Measurements from ENCODE around the gene NOD2.

NOD2 gene

DNA sequence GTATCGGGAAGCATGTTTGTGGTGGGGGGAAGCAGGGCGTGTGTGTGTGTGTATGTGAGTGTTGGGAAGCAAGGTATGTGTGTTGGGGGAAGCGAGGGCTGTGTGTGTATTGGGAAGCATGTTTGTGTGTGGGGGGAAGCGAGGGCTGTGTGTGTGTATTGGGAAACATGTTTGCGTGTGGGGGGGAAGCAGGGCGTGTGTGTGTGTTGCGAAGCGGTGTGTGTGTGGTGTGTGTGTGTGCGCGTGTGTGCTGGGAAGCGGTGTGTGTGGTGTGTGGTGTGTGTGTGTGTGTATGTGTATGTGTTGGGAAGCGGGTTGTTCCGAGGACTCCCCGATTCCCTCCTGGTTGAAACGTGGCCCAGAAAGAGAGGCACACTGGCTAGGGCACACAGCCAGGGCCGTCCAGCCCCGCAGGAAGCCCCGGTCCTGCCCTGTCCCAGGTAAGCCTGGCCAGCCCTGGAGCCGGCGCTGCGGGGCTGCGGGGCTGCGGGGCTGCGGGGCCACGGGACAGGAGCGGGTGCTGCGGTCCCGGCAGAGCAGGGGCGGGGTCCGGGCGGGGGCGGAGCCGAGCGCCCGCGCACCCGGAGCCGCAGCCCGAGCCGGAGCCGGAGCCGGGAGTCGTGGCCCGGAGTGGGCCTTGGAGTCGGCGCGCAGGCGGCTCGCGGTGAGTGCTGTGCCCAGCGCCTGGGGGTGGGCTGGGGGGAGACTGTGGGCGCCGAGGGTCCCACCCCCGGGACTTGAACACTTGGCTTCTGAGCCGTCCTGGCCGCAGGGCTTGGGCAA is at the start of gene NOD2:
Gene NOD2, plus strand, starts transcription at position 608 of the 783 bp plus-strand sequence. CDS start 5,890 bp downstream, outside the sequence.
- no peak for DNase-seq

DNA sequence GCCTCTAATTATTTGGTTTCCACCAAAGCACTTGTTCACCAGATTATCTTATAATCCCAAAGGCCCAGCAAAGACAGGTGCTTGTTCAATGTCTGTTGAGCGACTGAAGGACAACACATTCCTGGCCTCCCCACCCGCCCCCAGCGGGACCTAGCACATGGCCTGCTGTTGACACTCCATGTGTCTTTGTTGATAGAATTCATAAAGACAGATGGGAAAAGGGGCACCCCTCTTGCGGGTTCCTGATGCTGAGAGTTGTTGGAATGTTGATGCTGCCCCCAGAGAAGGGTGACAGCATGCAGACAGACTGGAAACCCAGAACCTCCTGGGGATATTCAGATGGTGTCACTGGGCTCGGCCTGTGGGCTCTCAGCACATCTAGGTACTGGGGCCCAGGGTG is 49.2 kb upstream of the NOD2 start:
- no peak for DNase-seq

- no peak for DNase-seq
Measured at GRCh38 chr16:50644729-50645128, 48.7 kb upstream of the NOD2 start.

- DNase-seq: no peak
Measured at GRCh38 chr16:50645563-50646220, 47.7 kb upstream of the NOD2 start.

DNA sequence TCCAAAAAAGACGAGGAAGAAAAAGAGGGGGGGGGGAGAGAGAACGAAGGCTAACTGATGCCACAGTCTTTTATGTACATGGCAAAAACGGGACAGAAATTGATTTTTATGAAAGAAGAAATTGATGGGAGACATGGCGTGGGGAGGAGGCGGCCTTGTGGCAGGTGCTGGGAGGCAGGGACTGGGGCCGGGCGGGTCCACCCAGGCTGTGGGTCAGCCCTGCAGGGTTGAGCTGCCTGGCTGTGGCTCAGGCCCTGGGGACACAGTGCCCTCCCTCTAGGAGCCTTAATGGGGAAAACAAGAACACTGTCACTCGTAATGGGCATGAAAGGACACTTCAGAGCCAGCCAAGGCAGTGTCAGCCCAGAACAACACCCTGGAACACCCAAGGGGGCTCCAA is 47.1 kb upstream of the NOD2 start:
- no peak for DNase-seq

- no peak for DNase-seq
Measured at GRCh38 chr16:50651835-50652438, 41.5 kb upstream of the NOD2 start.

DNA sequence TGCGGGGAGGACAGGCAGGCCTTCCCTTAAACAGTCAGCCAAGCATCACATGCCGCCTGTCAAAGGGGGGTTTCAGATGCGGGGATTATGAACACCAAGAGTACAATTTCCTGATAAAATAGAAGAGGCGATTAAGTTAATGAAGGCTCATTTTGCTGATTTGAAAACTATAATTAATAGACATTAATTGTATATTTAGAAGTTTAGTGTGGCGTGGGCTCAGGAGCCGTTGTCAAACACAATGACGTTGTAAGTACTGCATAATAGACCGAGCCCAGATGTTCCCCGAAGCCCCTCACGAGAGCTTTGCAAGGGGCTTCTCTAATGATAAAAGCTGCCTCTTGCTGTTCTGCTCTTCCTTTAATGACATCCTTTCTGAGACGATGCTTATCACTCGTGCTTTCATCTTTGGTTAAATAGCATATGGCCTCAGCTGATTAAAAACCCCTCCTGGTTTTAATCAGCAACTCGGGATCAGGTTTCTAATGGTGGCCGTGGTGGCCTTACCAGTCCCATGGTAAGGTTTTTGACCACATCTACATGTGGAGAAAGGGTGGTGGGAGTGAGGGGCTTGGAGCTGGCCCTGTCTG is 40.5 kb upstream of the NOD2 start:
- no peak for DNase-seq

- no peak for DNase-seq
Measured at GRCh38 chr16:50653633-50654519, 39.5 kb upstream of the NOD2 start.

DNA sequence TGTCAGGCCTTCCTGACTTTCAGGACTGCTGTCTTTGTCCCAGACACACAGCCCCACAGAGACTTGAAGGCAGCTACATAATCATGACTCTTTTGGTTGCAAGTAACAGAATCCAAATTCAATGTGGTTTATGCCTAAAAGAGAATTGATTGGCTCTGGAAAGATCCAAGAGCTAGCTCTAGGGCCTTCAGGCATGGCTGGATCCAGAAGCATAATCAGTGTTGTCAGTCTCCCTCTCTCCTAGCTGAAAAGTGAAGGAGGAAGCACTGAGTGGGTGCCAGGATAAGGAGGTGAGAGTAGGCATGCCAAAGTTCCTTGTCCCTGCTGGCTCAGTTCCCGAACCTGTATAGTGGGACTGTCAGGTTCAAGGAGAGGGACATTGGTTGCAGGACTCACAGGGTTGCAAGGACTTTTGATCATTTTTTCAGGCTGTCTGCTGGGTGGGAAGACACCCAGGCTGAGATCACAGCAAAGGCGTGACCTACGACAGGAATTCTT is 37.8 kb upstream of the NOD2 start:
- no peak for DNase-seq

- no peak for DNase-seq
Measured at GRCh38 chr16:50657241-50657640, 36.2 kb upstream of the NOD2 start.

GRCh38 chr16:50659806-50660205 is 33.6 kb upstream of the NOD2 start:
- no peak for DNase-seq

DNA sequence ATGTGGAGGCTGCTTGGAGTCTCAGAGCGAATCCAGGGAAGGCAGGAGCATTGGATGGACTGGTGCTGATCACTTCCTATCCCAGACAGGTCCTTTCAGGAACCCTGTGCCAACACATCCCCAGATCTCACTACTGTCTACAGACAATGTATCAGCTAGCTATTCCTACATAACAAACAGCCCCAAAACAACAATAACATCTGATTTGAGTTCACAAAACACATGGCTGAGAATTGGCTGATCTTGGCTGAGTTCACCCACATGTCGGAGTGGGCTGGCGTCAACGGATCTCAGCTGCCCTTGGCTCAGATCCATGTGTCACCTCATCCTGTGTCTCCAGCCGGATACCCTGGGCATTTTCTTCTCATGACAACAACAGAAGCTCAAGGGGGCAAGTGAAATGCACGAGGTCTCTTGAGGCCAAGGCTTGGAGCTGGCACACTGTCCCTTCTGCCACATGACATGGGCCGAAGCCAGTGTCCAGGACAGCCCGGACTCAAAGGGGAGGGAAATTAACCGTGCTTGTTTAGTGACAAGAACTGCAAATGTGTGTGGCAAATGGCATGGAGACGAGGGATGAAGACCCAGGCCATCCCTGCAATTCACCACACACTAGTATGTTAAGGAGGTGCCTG is 31.0 kb upstream of the NOD2 start:
- DNase-seq: no peak

GRCh38 chr16:50664270-50664669 is 29.1 kb upstream of the NOD2 start:
- DNase-seq: no peak

GRCh38 chr16:50665128-50665878 is 28.1 kb upstream of the NOD2 start:
- DNase-seq: no peak

DNA sequence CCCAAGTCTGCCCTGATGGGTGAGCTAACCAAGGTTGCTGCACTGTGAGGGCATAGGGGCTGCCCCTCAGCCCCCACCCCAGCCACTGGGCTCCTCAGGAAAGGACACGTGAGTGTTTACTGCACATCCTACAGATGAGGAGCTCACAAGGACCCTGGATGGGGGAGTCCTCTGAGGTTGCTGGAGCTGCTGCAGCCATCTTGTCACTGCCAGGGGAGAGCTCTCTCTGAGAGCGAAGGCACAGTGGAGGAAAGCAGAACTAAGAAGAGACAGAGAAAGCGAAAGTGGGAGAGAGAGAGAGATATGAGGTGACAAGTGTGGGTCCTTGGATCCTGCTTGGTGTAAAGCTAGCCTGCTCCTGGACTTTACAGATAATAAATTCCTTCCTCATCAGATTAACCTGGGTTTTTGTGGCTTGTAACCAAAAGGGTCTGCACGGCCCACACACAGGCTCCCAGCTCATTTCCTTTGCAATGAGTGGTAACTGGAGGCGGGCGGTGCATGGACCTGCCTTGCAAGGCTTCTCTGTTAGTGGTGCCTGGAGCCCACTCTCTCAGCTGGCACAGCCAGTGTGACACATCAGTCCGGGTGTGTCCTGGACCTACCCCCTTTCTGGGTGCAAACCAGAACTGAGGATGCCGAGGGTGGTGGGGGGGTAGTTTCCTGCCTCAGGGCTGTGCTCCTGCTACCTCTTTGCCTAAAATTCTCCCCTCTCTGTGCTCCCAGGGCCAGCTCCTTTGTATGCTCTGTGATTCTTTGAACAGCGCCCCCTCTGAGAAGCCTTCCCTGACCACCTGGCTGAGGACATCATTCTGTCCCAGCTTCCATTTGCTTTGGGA is 26.5 kb upstream of the NOD2 start:
- DNase-seq: no peak

DNA sequence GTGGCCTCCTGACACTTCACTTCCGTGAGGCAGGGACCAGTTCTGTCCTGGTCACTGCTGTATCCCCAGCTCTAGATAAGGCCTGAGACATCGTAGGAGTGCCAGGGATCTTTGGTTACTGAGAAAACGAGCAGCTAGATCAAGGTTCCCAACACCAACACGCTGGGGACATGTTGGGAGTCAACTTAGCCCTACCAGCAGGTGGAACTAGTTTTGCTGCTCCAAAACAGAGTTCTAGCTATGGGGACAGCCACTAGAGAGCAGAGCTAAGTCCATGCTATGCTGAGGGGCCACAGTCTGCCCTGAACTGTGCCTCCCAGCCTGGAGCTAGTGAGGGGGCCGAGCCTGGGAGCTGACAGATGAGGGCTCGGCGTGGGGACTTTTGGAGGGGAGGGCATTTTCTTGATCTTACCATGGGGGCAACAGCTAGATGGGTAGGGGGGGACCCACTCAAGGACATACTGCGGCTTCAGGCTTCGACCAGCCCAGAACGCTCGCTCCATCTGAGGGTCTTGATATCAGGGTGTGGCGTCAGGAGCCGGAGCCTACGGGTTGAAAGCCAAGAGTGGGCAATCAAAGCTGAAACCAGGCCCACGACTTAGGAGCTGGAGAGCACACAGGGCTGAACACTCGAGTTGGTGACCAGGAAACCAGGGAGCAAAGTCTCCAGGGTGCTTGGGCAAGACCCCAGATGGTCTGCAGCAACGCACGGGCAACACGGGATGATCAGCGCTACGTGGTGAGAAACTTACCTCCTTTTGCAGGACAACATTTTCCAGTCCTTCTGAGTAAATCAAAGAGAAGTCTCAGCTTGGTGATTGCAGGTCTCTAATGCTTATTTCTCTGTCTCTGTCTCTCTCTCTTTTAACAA is 25.7 kb upstream of the NOD2 start:
- DNase-seq: no peak

DNA sequence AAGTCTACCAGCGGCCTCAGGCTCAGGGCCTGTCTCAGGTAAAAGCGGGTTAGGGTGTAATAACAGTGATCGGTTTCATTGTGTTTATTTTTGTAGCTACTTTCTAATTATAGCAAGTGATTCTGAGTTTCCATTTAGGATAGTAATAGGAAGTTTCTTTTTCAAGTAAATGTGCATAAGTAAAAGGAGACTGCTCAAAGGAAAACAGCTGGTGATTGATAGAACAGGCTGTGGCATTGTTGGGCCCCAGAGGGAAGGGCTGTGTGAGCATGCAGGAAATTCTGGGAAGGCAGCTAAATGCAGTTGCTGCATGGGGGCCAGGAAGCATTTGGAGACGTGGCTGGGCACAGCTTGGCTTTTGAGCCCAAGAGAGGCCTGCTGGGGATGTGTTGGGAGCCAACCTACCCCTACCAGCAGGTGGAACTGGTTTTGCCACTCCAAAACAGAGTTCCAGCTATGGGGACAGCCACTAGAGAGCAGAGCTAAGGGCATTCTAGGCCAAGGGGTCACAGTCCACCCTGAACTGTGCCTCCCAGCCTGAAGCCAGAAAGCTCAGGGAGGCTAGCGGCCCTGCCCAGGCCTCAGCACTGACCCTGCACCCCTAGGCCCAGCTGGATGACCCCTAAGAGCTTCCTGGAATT is 24.9 kb upstream of the NOD2 start:
- no peak for DNase-seq

- no peak for DNase-seq
Measured at GRCh38 chr16:50669741-50670140, 23.7 kb upstream of the NOD2 start.

DNA sequence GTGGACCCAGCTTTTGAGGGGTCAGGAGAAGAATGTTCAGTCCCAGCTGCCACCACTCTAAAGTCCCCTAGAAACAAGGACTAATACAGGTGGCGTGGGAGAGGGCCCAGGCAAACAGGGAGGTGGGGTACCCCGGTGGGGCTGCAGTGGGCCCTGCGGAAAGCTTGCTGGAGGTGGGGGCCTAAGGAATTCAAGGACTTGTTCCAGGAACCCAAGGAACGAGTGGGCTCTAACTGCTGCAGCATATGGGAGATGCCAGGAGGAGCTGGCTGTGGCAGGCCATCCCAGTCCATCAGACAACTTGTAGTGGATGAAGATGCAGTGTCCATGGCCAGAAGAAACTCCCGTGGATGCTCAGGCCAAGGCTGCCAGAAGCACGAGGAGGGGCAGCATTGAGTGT is 22.9 kb upstream of the NOD2 start:
- no peak for DNase-seq

Data from NCI-H187 treated with DMSO at 0.1 percent for 48 hours (cell line).